GM12878 (cell line): ENCODE data around the gene DXO. TPM values are rescaled to one million over a fixed set of nuclear protein-coding genes. Genes with fewer than 3 reads are reported as not detected.
A peak's percentile ranks its signal among the peaks of the same experiment; 100 is the strongest.
"Not testable (repeated sequence)": the region's sequence is repeated elsewhere in the genome, so short reads cannot be mapped to it uniquely, and the experiment has no call there.

Experiments
- ATAC-seq: fragments of 200-7000 bp; cut with Tn5 transposase; 3 replicates; pipeline ENCODE4 v1.9.1; 2020; ENCODE audit warnings: mild to moderate bottlenecking, moderate library complexity
- BruUV-seq: library from RNA; stranded (reverse); fragments of 400-500 nt; replicated peaks from 2 replicates; lab custom pipeline; 2021; lab: Mats Ljungman, UMichigan
- CTCF ChIA-PET: fragments of 300-600 bp; sonication (Branson Sonifier 250); formaldehyde crosslinking; extraction: SDS; loops from one replicate; lab custom pipeline; 2021; ENCODE audit warnings: inconsistent platforms; lab: Yijun Ruan, JAX
- POLR2A ChIA-PET: fragments of 350-600 bp; formaldehyde crosslinking; extraction: SDS; loops from one replicate; lab custom pipeline; 2021; ENCODE audit warnings: inconsistent platforms; lab: Charles Lee
- RAD21 ChIA-PET: fragments of 300-600 bp; sonication (Branson Sonifier 250); formaldehyde crosslinking; loops from one replicate; lab custom pipeline; 2023; ENCODE audit warnings: antibody characterized with exemption; ENCODE audit not compliant: unreplicated experiment; lab: Charles Lee
- SMC1A ChIA-PET: fragments of 300-600 bp; sonication (Branson Sonifier 250); formaldehyde crosslinking; loops from one replicate; lab custom pipeline; 2023; ENCODE audit not compliant: unreplicated experiment, uncharacterized antibody; lab: Charles Lee
- DNase-seq: peaks from one replicate; pipeline ENCODE4 v3.0.0-alpha.2; 2011; ENCODE audit warnings: low read depth, low spot score
- FAIRE-seq: peaks from 3 replicates; lab custom pipeline; 2011; peaks lifted over from hg19 to GRCh38; lab: Jason Lieb, UNC
- H2AFZ ChIP-seq: 2 replicates; pipeline ENCODE4 v1.6.0; 2011; ENCODE audit warnings: low read depth, low read length, control low read depth; ENCODE audit not compliant: control insufficient read depth
- H3K27ac ChIP-seq: 2 replicates; pipeline ENCODE4 v1.5.1; 2011; ENCODE audit warnings: control low read depth; ENCODE audit not compliant: control insufficient read depth, insufficient read depth
- H3K27me3 ChIP-seq, 2 experiments: replicated peaks in 1 of 2; 2 replicates each; pipeline versions ENCODE4 v1.6.0 to v1.6.1; 2011; ENCODE audit warnings: low read length in 1 of 2; ENCODE audit not compliant: control insufficient read depth in 2 of 2, insufficient read depth in 2 of 2
- H3K36me3 ChIP-seq, 2 experiments: 2 replicates each; pipeline ENCODE4 v1.5.1; 2011; ENCODE audit warnings: low read length in 1 of 2; ENCODE audit not compliant: control insufficient read depth in 2 of 2, insufficient read depth in 2 of 2
- H3K4me1 ChIP-seq: 2 replicates; pipeline ENCODE4 v1.6.1; 2011; ENCODE audit warnings: mild to moderate bottlenecking, low read length, moderate library complexity, mixed read lengths; ENCODE audit not compliant: control insufficient read depth, insufficient read depth
- H3K4me2 ChIP-seq: 2 replicates; pipeline ENCODE4 v1.6.0; 2011; ENCODE audit warnings: control low read depth; ENCODE audit not compliant: control insufficient read depth, insufficient read depth
- H3K4me3 ChIP-seq: fragments of 200-600 bp; sonication (generic); 2 replicates; pipeline ENCODE4 v1.5.1; 2016
- H3K79me2 ChIP-seq: 2 replicates; pipeline ENCODE4 v1.6.0; 2011; ENCODE audit warnings: low read length; ENCODE audit not compliant: control insufficient read depth, insufficient read depth
- H3K9ac ChIP-seq: 2 replicates; pipeline ENCODE4 v1.8.0; 2011; ENCODE audit warnings: low read length, control low read depth, mixed read lengths; ENCODE audit not compliant: control insufficient read depth, insufficient read depth
- H3K9me3 ChIP-seq: replicated peaks from 3 replicates; pipeline ENCODE4 v1.5.1; 2011; ENCODE audit warnings: mild to moderate bottlenecking, low read length; ENCODE audit not compliant: control insufficient read depth, insufficient read depth
- H4K20me1 ChIP-seq: 2 replicates; pipeline ENCODE4 v1.6.0; 2011; ENCODE audit not compliant: control insufficient read depth, insufficient read depth
- ETV6 ChIP-seq, 2 experiments: fragments of 450-650 bp in 1 of 2; IDR thresholded peaks in 1 of 2; conservative IDR thresholded peaks in 1 of 2; 2 replicates each; pipeline ENCODE4 v1.6.1; 2014; ENCODE audit warnings: antibody characterized with exemption in 1 of 2, borderline replicate concordance in 1 of 2, low read depth in 1 of 2, mild to moderate bottlenecking in 1 of 2, moderate library complexity in 1 of 2
- JUNB ChIP-seq: IDR thresholded peaks from 2 replicates; pipeline ENCODE4 v1.6.1; 2016; ENCODE audit warnings: antibody characterized with exemption, mild to moderate bottlenecking
- RB1 ChIP-seq: fragments of 450-650 bp; formaldehyde crosslinking; IDR thresholded peaks from 2 replicates; pipeline ENCODE4 v1.6.1; 2017; ENCODE audit warnings: mild to moderate bottlenecking, borderline replicate concordance
- TCF7 ChIP-seq: IDR thresholded peaks from 2 replicates; pipeline ENCODE4 v1.6.1; 2014; ENCODE audit warnings: antibody characterized with exemption, borderline replicate concordance
- WGBS: methylation state at CpG from one replicate; pipeline ENCODE4 v1.1.6; 2016; ENCODE audit warnings: low lambda C conversion rate; ENCODE audit not compliant: insufficient replicate concordance, insufficient coverage; ENCODE audit errors: missing lambda C conversion rate; 5-methylcytosine and 5-hydroxymethylcytosine counted together
- in situ Hi-C: fragments of 300-500 bp; cut with MboI; formaldehyde crosslinking; loops from 9 replicates; pipeline ENCODE4 v1.14.3; 2018; ENCODE audit warnings: mixed read lengths
- intact Hi-C: fragments of 100-400 bp; cut with micrococcal nuclease; formaldehyde crosslinking; loops from one replicate; pipeline ENCODE4 v1.14.2; 2022; ENCODE audit not compliant: unreplicated experiment
- polyA plus RNA-seq, 11 experiments: library from polyadenylated mRNA; depleted of rRNA in 4 of 11; unstranded in 6 of 11; stranded (reverse) in 5 of 11; fragments of >200 nt; fragmentation: Nextera tagmentation in 4 of 11; fragmentation: Illumina TruSeq in 1 of 11; extraction: Ambion mirVana in 4 of 11; extraction: Trizol in 1 of 11; gene quantifications; 1 replicate in 1 of 11; 2 replicates in 10 of 11; pipeline versions ENCODE4 v1.2.1 to v1.2.3, GENCODE V29; 2011 to 2016; ENCODE audit warnings: inconsistent platforms in 2 of 11, missing spikeins in 2 of 11, low read depth in 1 of 11
- total RNA-seq, 4 experiments: library from RNA; depleted of rRNA in 3 of 4; stranded (reverse); fragments of >200 nt in 3 of 4; fragmentation: Illumina TruSeq in 1 of 4; extraction: Trizol in 1 of 4; gene quantifications; 2 replicates each; pipeline versions ENCODE4 v1.2.1 to v1.2.3, GENCODE V29; 2013 to 2021
- TF ChIP-seq, protein P1 (sequence below): IDR thresholded peaks from 2 replicates; pipeline ENCODE4 v1.6.1; 2012; ENCODE audit warnings: low read depth, low read length, improper control_type of control experiment
- TF ChIP-seq, protein P2 (sequence below): IDR thresholded peaks from 2 replicates; pipeline ENCODE4 v1.6.1; 2011; ENCODE audit warnings: low read depth, mild to moderate bottlenecking, low read length, moderate library complexity, borderline replicate concordance; ENCODE audit errors: extremely low read depth
- TF ChIP-seq, protein P3 (sequence below): IDR thresholded peaks from 2 replicates; pipeline ENCODE4 v1.6.1; 2012; ENCODE audit warnings: low read depth, low read length, improper control_type of control experiment
- TF ChIP-seq, protein P4 (sequence below): fragments of 450-650 bp; IDR thresholded peaks from 2 replicates; pipeline ENCODE4 v1.6.1; 2017; ENCODE audit warnings: mild to moderate bottlenecking, moderate library complexity
- TF ChIP-seq, protein P5 (sequence below): fragments of 450-650 bp; IDR thresholded peaks from 2 replicates; pipeline ENCODE4 v1.6.1; 2016; ENCODE audit warnings: mild to moderate bottlenecking, moderate library complexity, borderline replicate concordance

The DXO gene
- total and polyA plus RNA-seq, 10 of the 15 experiments (the other 5 are each of a cell fraction or from before 2014, with no cell fraction given): 4.5 to 21.4 (median 16.3) TPM

DNA sequence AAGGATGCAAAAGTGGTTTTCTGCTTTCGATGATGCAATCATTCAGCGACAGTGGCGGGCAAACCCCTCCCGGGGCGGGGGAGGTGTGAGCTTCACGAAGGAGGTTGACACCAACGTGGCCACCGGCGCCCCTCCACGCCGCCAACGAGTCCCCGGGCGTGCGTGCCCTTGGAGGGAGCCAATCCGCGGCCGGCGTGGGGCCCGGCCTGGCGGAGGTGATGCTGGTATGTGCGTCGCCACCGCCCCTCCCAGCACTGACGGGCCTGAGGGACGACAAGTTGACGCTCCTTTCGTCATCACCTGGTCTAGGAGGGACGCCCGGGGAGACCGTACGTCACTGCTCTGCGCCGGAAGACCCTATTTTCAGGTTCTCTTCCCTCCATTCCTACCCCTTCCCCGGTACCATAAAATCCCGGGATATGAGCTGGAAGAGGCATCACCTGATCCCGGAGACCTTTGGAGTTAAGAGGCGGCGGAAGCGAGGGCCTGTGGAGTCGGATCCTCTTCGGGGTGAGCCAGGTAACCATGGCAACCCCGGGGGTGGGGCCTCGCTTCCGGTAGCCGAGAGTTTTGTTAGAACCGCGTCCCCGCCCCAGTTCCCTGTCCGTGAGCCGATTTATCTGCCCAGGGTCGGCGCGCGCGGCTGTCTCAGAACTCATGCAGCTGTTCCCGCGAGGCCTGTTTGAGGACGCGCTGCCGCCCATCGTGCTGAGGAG is at the start of gene DXO (continued):
- TF ChIP-seq JUNB (no peak; the same call in 1 of the 2 replicates), TCF7 (no peak), RB1 (peak; percentile 84; the same call in 1 of the 2 replicates), ETV6 (conservative IDR thresholded peaks at IDR 0.05 in 1 of 2, IDR thresholded peaks at IDR 0.05 in 1 of 2; ENCODE audit: borderline replicate concordance in 1 of 2, low read depth in 1 of 2) (0 out of 4 replicates have a peak, but pooled peaks of 1 of the 2 experiments have one; percentile 14)
- TF ChIP-seq, protein P1, sequence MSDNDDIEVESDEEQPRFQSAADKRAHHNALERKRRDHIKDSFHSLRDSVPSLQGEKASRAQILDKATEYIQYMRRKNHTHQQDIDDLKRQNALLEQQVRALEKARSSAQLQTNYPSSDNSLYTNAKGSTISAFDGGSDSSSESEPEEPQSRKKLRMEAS: peak; percentile 90
- TF ChIP-seq, protein P2, sequence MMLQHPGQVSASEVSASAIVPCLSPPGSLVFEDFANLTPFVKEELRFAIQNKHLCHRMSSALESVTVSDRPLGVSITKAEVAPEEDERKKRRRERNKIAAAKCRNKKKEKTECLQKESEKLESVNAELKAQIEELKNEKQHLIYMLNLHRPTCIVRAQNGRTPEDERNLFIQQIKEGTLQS: peak; percentile 89; the same call in 1 of the 2 replicates
- TF ChIP-seq, protein P3, sequence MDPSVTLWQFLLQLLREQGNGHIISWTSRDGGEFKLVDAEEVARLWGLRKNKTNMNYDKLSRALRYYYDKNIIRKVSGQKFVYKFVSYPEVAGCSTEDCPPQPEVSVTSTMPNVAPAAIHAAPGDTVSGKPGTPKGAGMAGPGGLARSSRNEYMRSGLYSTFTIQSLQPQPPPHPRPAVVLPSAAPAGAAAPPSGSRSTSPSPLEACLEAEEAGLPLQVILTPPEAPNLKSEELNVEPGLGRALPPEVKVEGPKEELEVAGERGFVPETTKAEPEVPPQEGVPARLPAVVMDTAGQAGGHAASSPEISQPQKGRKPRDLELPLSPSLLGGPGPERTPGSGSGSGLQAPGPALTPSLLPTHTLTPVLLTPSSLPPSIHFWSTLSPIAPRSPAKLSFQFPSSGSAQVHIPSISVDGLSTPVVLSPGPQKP: peak; percentile 71
- TF ChIP-seq, protein P4, sequence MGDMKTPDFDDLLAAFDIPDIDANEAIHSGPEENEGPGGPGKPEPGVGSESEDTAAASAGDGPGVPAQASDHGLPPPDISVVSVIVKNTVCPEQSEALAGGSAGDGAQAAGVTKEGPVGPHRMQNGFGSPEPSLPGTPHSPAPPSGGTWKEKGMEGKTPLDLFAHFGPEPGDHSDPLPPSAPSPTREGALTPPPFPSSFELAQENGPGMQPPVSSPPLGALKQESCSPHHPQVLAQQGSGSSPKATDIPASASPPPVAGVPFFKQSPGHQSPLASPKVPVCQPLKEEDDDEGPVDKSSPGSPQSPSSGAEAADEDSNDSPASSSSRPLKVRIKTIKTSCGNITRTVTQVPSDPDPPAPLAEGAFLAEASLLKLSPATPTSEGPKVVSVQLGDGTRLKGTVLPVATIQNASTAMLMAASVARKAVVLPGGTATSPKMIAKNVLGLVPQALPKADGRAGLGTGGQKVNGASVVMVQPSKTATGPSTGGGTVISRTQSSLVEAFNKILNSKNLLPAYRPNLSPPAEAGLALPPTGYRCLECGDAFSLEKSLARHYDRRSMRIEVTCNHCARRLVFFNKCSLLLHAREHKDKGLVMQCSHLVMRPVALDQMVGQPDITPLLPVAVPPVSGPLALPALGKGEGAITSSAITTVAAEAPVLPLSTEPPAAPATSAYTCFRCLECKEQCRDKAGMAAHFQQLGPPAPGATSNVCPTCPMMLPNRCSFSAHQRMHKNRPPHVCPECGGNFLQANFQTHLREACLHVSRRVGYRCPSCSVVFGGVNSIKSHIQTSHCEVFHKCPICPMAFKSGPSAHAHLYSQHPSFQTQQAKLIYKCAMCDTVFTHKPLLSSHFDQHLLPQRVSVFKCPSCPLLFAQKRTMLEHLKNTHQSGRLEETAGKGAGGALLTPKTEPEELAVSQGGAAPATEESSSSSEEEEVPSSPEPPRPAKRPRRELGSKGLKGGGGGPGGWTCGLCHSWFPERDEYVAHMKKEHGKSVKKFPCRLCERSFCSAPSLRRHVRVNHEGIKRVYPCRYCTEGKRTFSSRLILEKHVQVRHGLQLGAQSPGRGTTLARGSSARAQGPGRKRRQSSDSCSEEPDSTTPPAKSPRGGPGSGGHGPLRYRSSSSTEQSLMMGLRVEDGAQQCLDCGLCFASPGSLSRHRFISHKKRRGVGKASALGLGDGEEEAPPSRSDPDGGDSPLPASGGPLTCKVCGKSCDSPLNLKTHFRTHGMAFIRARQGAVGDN: peak; percentile 77
- TF ChIP-seq, protein P5, sequence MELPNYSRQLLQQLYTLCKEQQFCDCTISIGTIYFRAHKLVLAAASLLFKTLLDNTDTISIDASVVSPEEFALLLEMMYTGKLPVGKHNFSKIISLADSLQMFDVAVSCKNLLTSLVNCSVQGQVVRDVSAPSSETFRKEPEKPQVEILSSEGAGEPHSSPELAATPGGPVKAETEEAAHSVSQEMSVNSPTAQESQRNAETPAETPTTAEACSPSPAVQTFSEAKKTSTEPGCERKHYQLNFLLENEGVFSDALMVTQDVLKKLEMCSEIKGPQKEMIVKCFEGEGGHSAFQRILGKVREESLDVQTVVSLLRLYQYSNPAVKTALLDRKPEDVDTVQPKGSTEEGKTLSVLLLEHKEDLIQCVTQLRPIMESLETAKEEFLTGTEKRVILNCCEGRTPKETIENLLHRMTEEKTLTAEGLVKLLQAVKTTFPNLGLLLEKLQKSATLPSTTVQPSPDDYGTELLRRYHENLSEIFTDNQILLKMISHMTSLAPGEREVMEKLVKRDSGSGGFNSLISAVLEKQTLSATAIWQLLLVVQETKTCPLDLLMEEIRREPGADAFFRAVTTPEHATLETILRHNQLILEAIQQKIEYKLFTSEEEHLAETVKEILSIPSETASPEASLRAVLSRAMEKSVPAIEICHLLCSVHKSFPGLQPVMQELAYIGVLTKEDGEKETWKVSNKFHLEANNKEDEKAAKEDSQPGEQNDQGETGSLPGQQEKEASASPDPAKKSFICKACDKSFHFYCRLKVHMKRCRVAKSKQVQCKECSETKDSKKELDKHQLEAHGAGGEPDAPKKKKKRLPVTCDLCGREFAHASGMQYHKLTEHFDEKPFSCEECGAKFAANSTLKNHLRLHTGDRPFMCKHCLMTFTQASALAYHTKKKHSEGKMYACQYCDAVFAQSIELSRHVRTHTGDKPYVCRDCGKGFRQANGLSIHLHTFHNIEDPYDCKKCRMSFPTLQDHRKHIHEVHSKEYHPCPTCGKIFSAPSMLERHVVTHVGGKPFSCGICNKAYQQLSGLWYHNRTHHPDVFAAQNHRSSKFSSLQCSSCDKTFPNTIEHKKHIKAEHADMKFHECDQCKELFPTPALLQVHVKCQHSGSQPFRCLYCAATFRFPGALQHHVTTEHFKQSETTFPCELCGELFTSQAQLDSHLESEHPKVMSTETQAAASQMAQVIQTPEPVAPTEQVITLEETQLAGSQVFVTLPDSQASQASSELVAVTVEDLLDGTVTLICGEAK: peak; percentile 97

DNA sequence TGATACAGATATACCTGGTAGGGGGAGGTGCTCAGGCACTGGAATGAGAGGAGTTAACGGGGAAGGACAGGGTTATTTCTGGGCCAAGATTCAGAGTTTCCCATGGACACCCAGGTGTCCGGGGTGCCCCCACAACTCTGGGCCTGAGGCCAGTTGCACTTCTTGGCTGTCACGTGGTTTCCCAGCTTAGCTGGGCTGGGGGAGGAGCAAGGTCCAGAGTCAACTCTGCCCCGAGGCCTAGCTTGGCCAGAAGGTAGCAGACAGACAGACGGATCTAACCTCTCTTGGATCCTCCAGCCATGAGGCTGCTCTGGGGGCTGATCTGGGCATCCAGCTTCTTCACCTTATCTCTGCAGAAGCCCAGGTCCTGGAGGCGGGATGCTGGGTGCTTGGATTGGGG is 42.6 kb upstream of the DXO start, which contains the start of gene C4B:
TSS of gene C4B (plus strand) at position 249 of the 400 bp plus-strand sequence. CDS start at position 300, 51 bp downstream.
- H3K36me3 ChIP-seq, DNase-seq, intact Hi-C loops, H3K9me3 ChIP-seq, H3K27me3 ChIP-seq, ATAC-seq, H3K9ac ChIP-seq, H3K4me2 ChIP-seq, CTCF ChIA-PET, BruUV-seq, H3K27ac ChIP-seq, H3K4me3 ChIP-seq, FAIRE-seq, in situ Hi-C loops, H3K79me2 ChIP-seq, H4K20me1 ChIP-seq, H3K4me1 ChIP-seq, RAD21 ChIA-PET, H2AFZ ChIP-seq, POLR2A ChIA-PET, SMC1A ChIA-PET: not testable (repeated sequence)
- WGBS: no CpG with 5 or more reads among the region's 6 CpGs
